HepG2 (cell line): ENCODE data around the gene NOXO1. TPM values are rescaled to one million over a fixed set of nuclear protein-coding genes. Genes with fewer than 3 reads are reported as not detected.
A peak's percentile ranks its signal among the peaks of the same experiment; 100 is the strongest.

Experiments used
- ARHGAP35 ChIP-seq: sonication (generic); formaldehyde crosslinking; IDR thresholded peaks from 2 replicates; pipeline ENCODE4 v1.9.0; 2022; ENCODE audit warnings: mild to moderate bottlenecking, inconsistent platforms, moderate library complexity, missing genetic modification reagents, borderline replicate concordance
- BRCA1 ChIP-seq: sonication (generic); formaldehyde crosslinking; IDR thresholded peaks from 2 replicates; pipeline ENCODE4 v1.4.0; 2020; ENCODE audit warnings: missing genetic modification reagents
- CEBPG ChIP-seq: IDR thresholded peaks from 2 replicates; pipeline ENCODE4 v1.6.1; 2016
- FOXO4 ChIP-seq: sonication (generic); formaldehyde crosslinking; conservative IDR thresholded peaks from 2 replicates; pipeline ENCODE4 v1.8.1; 2023; ENCODE audit warnings: missing genetic modification reagents
- GPBP1L1 ChIP-seq: sonication (generic); formaldehyde crosslinking; IDR thresholded peaks from 2 replicates; pipeline ENCODE4 v1.5.0; 2020; ENCODE audit warnings: mild to moderate bottlenecking, missing genetic modification reagents
- GTF3A ChIP-seq: sonication (generic); formaldehyde crosslinking; conservative IDR thresholded peaks from 2 replicates; pipeline ENCODE4 v1.4.0; 2020; ENCODE audit warnings: mild to moderate bottlenecking, missing genetic modification reagents
- HNRNPL ChIP-seq: fragments of 200-400 bp; formaldehyde crosslinking; IDR thresholded peaks from 2 replicates; pipeline ENCODE4 v1.6.1; 2017; ENCODE audit warnings: mild to moderate bottlenecking, low read depth, low read length
- JDP2 ChIP-seq: sonication (generic); formaldehyde crosslinking; IDR thresholded peaks from 2 replicates; pipeline ENCODE4 v1.8.1; 2022; ENCODE audit warnings: missing genetic modification reagents, borderline replicate concordance
- MEIS1 ChIP-seq: sonication (generic); formaldehyde crosslinking; IDR thresholded peaks from 2 replicates; pipeline ENCODE4 v1.9.0; 2021; ENCODE audit warnings: mild to moderate bottlenecking, missing genetic modification reagents, moderate library complexity, borderline replicate concordance
- SIN3B ChIP-seq: fragments of 150-350 bp; IDR thresholded peaks from 2 replicates; pipeline ENCODE4 v1.6.1; 2014; ENCODE audit warnings: low read length
- SUZ12 ChIP-seq: fragments of 150-350 bp; IDR thresholded peaks from 2 replicates; pipeline ENCODE4 v1.6.1; 2014; ENCODE audit warnings: low read depth, low read length
- ZNF280D ChIP-seq: sonication (generic); formaldehyde crosslinking; IDR thresholded peaks from 2 replicates; pipeline ENCODE4 v1.5.1; 2020; ENCODE audit warnings: mild to moderate bottlenecking, missing genetic modification reagents
- ZNF567 ChIP-seq: sonication (generic); formaldehyde crosslinking; IDR thresholded peaks from 2 replicates; pipeline ENCODE4 v1.8.1; 2023; ENCODE audit warnings: mild to moderate bottlenecking, missing genetic modification reagents, borderline replicate concordance
- ZNF646 ChIP-seq: sonication (generic); formaldehyde crosslinking; IDR thresholded peaks from 2 replicates; pipeline ENCODE4 v1.9.0; 2021; ENCODE audit warnings: mild to moderate bottlenecking, missing genetic modification reagents
- ZNF678 ChIP-seq: sonication (generic); formaldehyde crosslinking; IDR thresholded peaks from 2 replicates; pipeline ENCODE4 v1.4.0; 2020; ENCODE audit warnings: mild to moderate bottlenecking, missing genetic modification reagents
- ZZZ3 ChIP-seq: sonication (generic); formaldehyde crosslinking; IDR thresholded peaks from 2 replicates; pipeline ENCODE4 v1.4.0; 2020; ENCODE audit warnings: missing genetic modification reagents, mild to moderate bottlenecking, borderline replicate concordance
- polyA plus RNA-seq, 8 experiments: library from polyadenylated mRNA; depleted of rRNA in 3 of 8; stranded (reverse) in 7 of 8; unstranded in 1 of 8; fragments of >200 nt; fragmentation: Illumina TruSeq in 4 of 8; extraction: Trizol in 4 of 8; gene quantifications; 2 replicates each; pipeline versions ENCODE4 v1.2.1 to v1.2.3, GENCODE V29; 2011 to 2016; ENCODE audit warnings: low read depth in 4 of 8, missing spikeins in 1 of 8, mixed read lengths in 1 of 8; ENCODE audit not compliant: insufficient read depth in 1 of 8
- total RNA-seq, 5 experiments: library from RNA; depleted of rRNA; stranded (reverse); fragments of >200 nt; fragmentation: Illumina TruSeq; extraction: Trizol; gene quantifications; 2 replicates each; pipeline ENCODE4 v1.2.3, GENCODE V29; 2016; ENCODE audit warnings: low read depth in 1 of 5

The NOXO1 gene
- total and polyA plus RNA-seq, 2 of the 13 experiments (the other 11 are each of a cell fraction or from before 2014, with no cell fraction given), result 0.69 to 1.4 TPM

- no peak for TF ChIP-seq ZNF646 (CRISPR knock-in tag)
- TF ChIP-seq BRCA1 (CRISPR knock-in tag), result no peak
- TF ChIP-seq CEBPG, result no peak
- 0 out of 2 replicates have a peak, but pooled peaks have one; percentile 71 for TF ChIP-seq HNRNPL
- no peak for TF ChIP-seq JDP2 (CRISPR knock-in tag)
- peak; percentile 65; the same call in 1 of the 2 replicates for TF ChIP-seq MEIS1 (CRISPR knock-in tag)
- TF ChIP-seq GTF3A (CRISPR knock-in tag), result 0 out of 2 replicates have a peak, but pooled peaks have one; percentile 76
- TF ChIP-seq ZNF678 (CRISPR knock-in tag), result peak; percentile 90
- no peak for TF ChIP-seq ZNF567
- TF ChIP-seq ZZZ3 (CRISPR knock-in tag), result no peak
- no peak for TF ChIP-seq GPBP1L1
- no peak for TF ChIP-seq ZNF280D (CRISPR knock-in tag)
- TF ChIP-seq ARHGAP35 (CRISPR knock-in tag), result peak; percentile 85
- TF ChIP-seq SUZ12, result no peak
- TF ChIP-seq SIN3B, result no peak
- no peak for TF ChIP-seq FOXO4
These were observed 51.5 kb downstream of the NOXO1 start (continued) for GRCh38 chr16:1929578-1930337.
